SJSA1 (cell line): Measurements from ENCODE around the gene MAST4. TPM values are rescaled to one million over a fixed set of nuclear protein-coding genes. Genes with fewer than 3 reads are reported as not detected.

Source experiments
- DNase-seq, 2 experiments: peaks; one replicate each; pipeline ENCODE4 v3.0.0-alpha.2; 2015 to 2020; ENCODE audit warnings: low spot score in 2 of 2, low read depth in 1 of 2
- H3K27ac ChIP-seq: fragments of 250-450 bp; sonication (Bioruptor Pico); 2 replicates; pipeline ENCODE4 v1.5.1; 2020; ENCODE audit warnings: mild to moderate bottlenecking, moderate library complexity
- H3K27me3 ChIP-seq: fragments of 250-450 bp; sonication (Bioruptor Pico); replicated peaks from 2 replicates; pipeline ENCODE4 v1.5.1; 2020; ENCODE audit warnings: mild to moderate bottlenecking, moderate library complexity
- H3K36me3 ChIP-seq: fragments of 250-450 bp; sonication (Bioruptor Pico); 2 replicates; pipeline ENCODE4 v1.5.1; 2020; ENCODE audit warnings: mild to moderate bottlenecking
- H3K4me1 ChIP-seq: fragments of 250-450 bp; sonication (Bioruptor Pico); replicated peaks from 2 replicates; pipeline ENCODE4 v1.6.1; 2021; ENCODE audit warnings: mild to moderate bottlenecking
- H3K4me3 ChIP-seq: fragments of 250-450 bp; sonication (Bioruptor Pico); 2 replicates; pipeline ENCODE4 v1.5.1; 2020; ENCODE audit warnings: mild to moderate bottlenecking
- H3K9me3 ChIP-seq: fragments of 250-450 bp; sonication (Bioruptor Pico); replicated peaks from 2 replicates; pipeline ENCODE4 v1.5.1; 2020; ENCODE audit warnings: mild to moderate bottlenecking
- total RNA-seq: library from RNA; depleted of rRNA; stranded (reverse); fragments of >200 nt; shearing (Covaris generic); gene quantifications from 2 replicates; pipeline ENCODE4 v1.2.3, GENCODE V29; 2014

MAST4 gene
- total RNA-seq, 1 experiment from 2014 or later, result 2.3 TPM

GRCh38 chr5:67095346-67096171 lies 499.4 kb downstream of the MAST4 start:
- Histone ChIP-seq H3K9me3 (no peaks in the 10 kb centered on the region), H3K27ac (0 out of 2 replicates have a peak overlapping the region, but pooled peaks have one; percentile 11), H3K4me3 (no peak overlapping the region), H3K27me3 (no peaks in the 10 kb centered on the region), H3K36me3 (no peaks in the 10 kb centered on the region), H3K4me1 (peaks cover 23% of the 10 kb centered on the region)
- peak in 1 of 2 experiments; percentile 15 for DNase-seq

DNA sequence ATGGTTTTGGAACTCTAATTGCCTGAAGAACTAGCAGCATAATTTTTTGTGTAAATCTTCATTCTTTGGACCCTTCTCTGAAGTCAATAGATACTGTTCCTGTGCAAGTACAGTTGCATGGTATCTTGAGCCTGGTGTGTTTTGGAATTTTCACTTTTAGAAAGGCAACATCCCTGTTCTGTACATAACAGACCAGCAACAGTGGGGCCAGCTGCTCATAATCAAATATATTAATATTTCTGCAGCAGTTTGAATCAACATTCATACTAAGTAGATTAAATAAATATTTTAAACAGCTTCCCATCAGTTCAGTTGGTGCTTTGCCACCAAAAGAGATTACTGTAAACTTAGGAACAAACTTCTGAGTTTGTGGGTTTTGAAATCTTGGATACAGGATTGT lies 502.5 kb downstream of the MAST4 start:
- no peaks in the 10 kb centered on the region for H3K27me3 ChIP-seq
- H3K4me1 ChIP-seq, result peaks cover 19% of the 10 kb centered on the region
- H3K36me3 ChIP-seq, result no peaks in the 10 kb centered on the region
- no peaks in the 10 kb centered on the region for H3K9me3 ChIP-seq
- DNase-seq, result no peak
- no peak overlapping the region for H3K27ac ChIP-seq
- no peak overlapping the region for H3K4me3 ChIP-seq

DNA sequence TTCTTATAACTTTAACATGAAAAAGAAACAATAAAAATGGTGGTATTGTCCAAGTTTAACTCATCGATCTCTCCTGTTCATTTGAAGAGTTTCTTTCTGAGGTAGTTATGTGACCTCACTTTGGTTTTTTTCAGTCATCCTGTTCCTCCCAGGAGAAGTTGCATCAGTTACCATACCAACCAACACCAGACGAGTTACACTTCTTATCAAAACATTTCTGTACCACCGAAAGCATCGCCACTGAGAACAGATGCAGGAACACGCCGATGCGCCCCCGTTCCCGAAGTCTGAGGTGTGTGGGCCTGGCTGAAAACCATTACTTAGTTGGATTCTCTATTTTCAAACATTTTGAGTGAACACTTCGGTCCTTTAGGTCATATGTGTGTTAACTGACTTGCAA lies 504.1 kb downstream of the MAST4 start:
- Histone ChIP-seq H3K9me3 (no peaks in the 10 kb centered on the region), H3K36me3 (no peaks in the 10 kb centered on the region), H3K4me3 (no peak overlapping the region), H3K4me1 (peaks cover 6% of the 10 kb centered on the region), H3K27me3 (no peaks in the 10 kb centered on the region), H3K27ac (no peak overlapping the region)
- no peak for DNase-seq

DNA sequence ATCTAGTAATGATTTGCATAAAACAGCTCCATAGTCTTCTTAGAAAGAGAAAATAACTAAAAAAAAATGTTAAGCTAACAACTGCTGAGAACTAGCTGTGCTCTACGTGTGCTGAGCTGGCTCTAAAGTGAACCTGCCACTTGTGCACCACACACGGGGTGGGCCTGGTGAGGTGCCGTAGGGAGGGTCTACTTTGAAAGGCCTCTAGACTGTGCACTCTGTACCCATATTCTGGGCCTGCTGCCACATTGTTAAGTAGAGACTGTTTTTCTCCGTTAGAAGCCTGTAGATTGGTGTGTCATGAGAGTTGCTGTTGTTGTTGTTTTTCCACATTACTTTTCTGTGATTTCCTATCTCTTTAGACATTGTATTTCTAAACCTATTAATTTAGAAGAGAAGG lies 506.5 kb downstream of the MAST4 start:
- no peak overlapping the region for H3K27ac ChIP-seq
- no peaks in the 10 kb centered on the region for H3K4me1 ChIP-seq
- no peak for DNase-seq
- no peaks in the 10 kb centered on the region for H3K9me3 ChIP-seq
- H3K36me3 ChIP-seq, result no peaks in the 10 kb centered on the region
- no peak overlapping the region for H3K4me3 ChIP-seq
- no peaks in the 10 kb centered on the region for H3K27me3 ChIP-seq

GRCh38 chr5:67104859-67105258 lies 508.7 kb downstream of the MAST4 start:
- no peak for DNase-seq
- Histone ChIP-seq H3K4me1 (no peaks in the 10 kb centered on the region), H3K9me3 (no peaks in the 10 kb centered on the region), H3K4me3 (no peak overlapping the region), H3K27ac (no peak overlapping the region), H3K27me3 (no peaks in the 10 kb centered on the region), H3K36me3 (no peaks in the 10 kb centered on the region)

GRCh38 chr5:67105270-67105669 lies 509.1 kb downstream of the MAST4 start:
- DNase-seq, result no peak

DNA sequence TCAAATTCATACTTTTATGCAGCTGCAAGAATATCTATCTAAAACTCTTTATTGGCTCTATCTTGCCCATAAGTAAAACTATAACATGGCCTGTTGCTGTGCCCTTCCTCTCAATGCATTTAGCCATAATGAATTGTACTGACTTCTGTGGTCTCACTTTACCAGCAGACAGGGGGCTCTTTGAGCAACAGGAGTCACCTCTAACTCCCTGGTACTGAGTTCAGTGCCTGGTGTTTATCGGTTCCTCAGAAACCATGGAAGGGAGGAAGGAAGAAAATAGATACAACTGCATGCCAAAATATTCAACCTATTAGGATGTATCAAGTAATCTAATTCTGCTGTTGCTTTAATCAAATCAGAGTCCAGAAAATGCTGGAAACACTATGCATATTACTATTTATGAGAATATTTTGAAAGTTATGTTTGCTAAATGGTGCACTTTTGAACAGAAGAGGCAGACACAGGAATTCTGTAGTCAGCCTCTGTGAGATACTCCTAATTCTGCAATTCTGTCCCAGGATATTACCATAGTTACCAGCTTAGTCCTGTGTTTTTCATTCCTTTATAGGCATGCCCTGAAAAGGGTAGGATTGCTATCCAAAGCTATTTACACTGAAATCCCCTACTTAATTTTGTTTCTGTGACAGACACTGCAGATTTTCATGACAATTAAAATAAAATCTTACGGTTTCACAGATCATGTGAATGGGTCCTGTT lies 510.6 kb downstream of the MAST4 start:
- Histone ChIP-seq H3K36me3 (no peaks in the 10 kb centered on the region), H3K9me3 (no peaks in the 10 kb centered on the region), H3K27ac (no peak overlapping the region), H3K27me3 (no peaks in the 10 kb centered on the region), H3K4me1 (no peaks in the 10 kb centered on the region), H3K4me3 (no peak overlapping the region)
- DNase-seq, result no peak

More at GRCh38 chr5:67105270-67105669, 509.1 kb downstream of the MAST4 start:
- H3K4me1 ChIP-seq, result no peaks in the 10 kb centered on the region
- no peak overlapping the region for H3K27ac ChIP-seq
- H3K9me3 ChIP-seq, result no peaks in the 10 kb centered on the region
- H3K4me3 ChIP-seq, result no peak overlapping the region
- no peaks in the 10 kb centered on the region for H3K36me3 ChIP-seq
- no peaks in the 10 kb centered on the region for H3K27me3 ChIP-seq

DNA sequence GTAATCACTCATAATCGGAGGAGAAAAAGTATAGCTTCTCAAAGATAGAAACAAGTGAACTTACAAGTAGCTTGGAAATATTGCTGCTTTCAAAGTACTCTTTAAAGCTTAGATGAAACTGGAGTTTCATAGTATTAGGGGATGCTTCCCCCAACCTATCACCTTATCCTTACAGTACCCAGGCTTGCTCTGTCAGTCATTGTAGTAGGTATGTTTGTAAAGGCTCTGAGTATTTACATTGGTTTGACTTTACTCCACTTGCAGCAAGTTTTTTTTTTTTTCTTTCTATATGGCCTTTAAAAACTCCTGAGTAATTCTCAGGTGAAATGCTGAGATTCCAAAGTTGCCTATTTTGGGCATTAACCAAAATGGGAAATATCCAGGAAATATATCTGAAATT lies 515.6 kb downstream of the MAST4 start:
- Histone ChIP-seq H3K4me1 (no peaks in the 10 kb centered on the region), H3K27ac (no peak overlapping the region), H3K9me3 (no peaks in the 10 kb centered on the region), H3K27me3 (no peaks in the 10 kb centered on the region), H3K36me3 (no peaks in the 10 kb centered on the region), H3K4me3 (no peak overlapping the region)
- no peak for DNase-seq

DNA sequence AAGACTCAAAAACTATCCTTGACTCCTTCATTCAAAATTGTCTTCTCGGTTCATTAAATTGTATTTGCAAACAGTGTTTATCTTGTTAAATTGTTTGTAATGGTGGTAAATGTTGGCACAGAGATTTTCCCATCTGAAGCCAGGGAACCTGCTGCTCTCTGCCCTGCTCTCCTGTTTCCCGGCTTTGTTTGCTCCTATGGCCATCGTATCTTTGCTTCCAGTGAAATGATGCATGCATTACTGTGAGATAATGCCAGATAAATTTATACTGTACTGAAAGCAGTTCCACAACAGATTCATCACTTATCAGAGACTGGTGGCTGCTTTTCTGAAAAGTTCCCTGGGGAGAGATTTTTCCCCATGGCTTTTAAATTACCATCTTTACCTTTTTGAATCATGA lies 519.1 kb downstream of the MAST4 start:
- H3K27ac ChIP-seq, result no peak overlapping the region
- no peak for DNase-seq

DNA sequence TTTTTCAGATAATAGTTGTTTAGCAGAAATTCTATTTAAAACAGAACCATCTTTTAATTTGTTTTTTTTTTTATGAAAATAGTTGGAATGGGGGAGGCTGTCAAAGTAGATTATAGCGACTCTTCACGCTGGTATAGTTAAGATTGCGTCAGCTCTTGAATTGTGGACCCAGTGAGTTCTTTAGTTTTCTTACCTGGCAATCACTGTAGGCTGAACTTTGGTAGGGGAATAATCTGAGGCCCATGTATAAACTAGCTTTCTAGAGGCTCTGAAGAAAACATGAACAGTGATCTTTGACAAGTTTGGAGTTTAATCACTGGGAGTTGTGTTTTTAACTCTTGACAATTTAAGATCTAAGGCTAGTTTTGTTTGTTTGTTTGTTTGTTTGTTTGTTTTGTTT lies 519.6 kb downstream of the MAST4 start:
- H3K27ac ChIP-seq, result no peak overlapping the region
- H3K4me1 ChIP-seq, result no peaks in the 10 kb centered on the region
- no peak overlapping the region for H3K4me3 ChIP-seq
- no peaks in the 10 kb centered on the region for H3K36me3 ChIP-seq
- no peaks in the 10 kb centered on the region for H3K9me3 ChIP-seq
- no peaks in the 10 kb centered on the region for H3K27me3 ChIP-seq
- no peak for DNase-seq

More for the DNA sequence above, 519.1 kb downstream of the MAST4 start:
- H3K36me3 ChIP-seq, result no peaks in the 10 kb centered on the region
- no peaks in the 10 kb centered on the region for H3K27me3 ChIP-seq
- H3K4me1 ChIP-seq, result no peaks in the 10 kb centered on the region
- H3K9me3 ChIP-seq, result no peaks in the 10 kb centered on the region
- no peak overlapping the region for H3K4me3 ChIP-seq

DNA sequence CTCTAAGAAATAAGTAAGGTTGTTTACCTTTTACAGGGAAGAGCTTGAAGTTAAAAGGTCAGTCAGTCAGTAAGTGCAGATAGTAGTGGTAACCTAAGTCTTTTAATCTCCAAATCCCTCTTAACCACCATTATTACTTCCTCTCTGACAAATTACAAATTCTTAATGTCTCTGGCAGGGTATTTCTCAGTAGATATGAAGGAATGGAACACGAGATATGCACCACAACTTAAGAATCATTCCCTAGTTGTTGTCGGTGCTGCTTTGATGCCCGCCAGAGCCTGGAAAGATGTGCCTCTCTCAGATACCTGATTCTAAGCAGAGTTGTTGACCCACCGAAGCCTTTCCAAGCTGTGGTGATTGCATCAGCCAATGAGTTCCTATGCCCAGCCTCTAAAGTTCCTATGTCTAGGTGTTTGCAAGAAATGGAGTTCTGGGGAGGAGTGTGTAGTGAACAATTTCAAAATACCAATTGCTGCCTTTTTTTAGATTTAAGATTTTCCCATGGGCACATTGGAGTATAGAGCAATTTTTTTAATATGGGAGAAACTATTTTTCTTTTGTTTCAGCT lies 521.9 kb downstream of the MAST4 start:
- no peaks in the 10 kb centered on the region for H3K27me3 ChIP-seq
- no peak overlapping the region for H3K27ac ChIP-seq
- no peaks in the 10 kb centered on the region for H3K9me3 ChIP-seq
- DNase-seq, result no peak
- no peaks in the 10 kb centered on the region for H3K36me3 ChIP-seq
- H3K4me3 ChIP-seq, result no peak overlapping the region
- H3K4me1 ChIP-seq, result no peaks in the 10 kb centered on the region

- H3K4me1 ChIP-seq, result no peaks in the 10 kb centered on the region
- no peaks in the 10 kb centered on the region for H3K9me3 ChIP-seq
- no peaks in the 10 kb centered on the region for H3K36me3 ChIP-seq
- no peak for DNase-seq
- no peaks in the 10 kb centered on the region for H3K27me3 ChIP-seq
- H3K4me3 ChIP-seq, result no peak overlapping the region
- H3K27ac ChIP-seq, result no peak overlapping the region
Measured at GRCh38 chr5:67119010-67119409, 522.8 kb downstream of the MAST4 start.

DNA sequence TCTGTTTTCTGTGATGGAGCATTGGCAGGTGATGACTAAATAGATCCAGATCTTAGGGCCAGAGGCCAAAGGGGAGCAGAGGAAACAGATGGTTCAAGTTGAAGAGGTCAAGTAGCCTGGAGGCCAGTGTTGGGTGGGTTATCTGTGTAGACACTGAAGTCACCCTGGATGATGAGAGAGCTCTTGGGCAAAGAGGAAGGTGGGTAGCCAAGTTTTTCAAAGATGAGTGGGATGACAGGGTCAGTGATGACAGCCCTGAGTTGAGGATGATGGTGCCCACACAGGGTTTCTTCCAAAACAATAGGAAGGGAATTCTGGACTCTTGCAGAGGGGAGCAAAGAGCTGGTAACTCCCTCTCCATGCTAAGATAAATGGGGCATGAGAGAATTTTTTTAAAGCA lies 523.8 kb downstream of the MAST4 start:
- no peak for DNase-seq
- no peaks in the 10 kb centered on the region for H3K27me3 ChIP-seq
- H3K4me1 ChIP-seq, result no peaks in the 10 kb centered on the region
- no peaks in the 10 kb centered on the region for H3K9me3 ChIP-seq
- H3K36me3 ChIP-seq, result no peaks in the 10 kb centered on the region
- H3K27ac ChIP-seq, result no peak overlapping the region
- H3K4me3 ChIP-seq, result no peak overlapping the region

GRCh38 chr5:67123819-67124218 lies 527.6 kb downstream of the MAST4 start:
- Histone ChIP-seq H3K9me3 (no peaks in the 10 kb centered on the region), H3K36me3 (no peaks in the 10 kb centered on the region), H3K4me1 (no peaks in the 10 kb centered on the region), H3K4me3 (no peak overlapping the region), H3K27ac (no peak overlapping the region), H3K27me3 (no peaks in the 10 kb centered on the region)
- DNase-seq, result no peak
